Mammary epithelial cell (primary cell): Measurements from ENCODE around the gene WFIKKN2.

ENCODE experiments used
- EZH2 ChIP-seq: IDR thresholded peaks from 2 replicates; pipeline ENCODE4 v1.6.1; 2012; ENCODE audit warnings: low read length, inconsistent platforms, borderline replicate concordance
- TF ChIP-seq, protein P1 (sequence below), 2 donors: IDR thresholded peaks in 1 of 2; conservative IDR thresholded peaks in 1 of 2; 2 replicates each; pipeline ENCODE4 v1.5.1; 2011 to 2012; ENCODE audit warnings: inconsistent platforms in 2 of 2, low read length in 2 of 2, mild to moderate bottlenecking in 2 of 2, control low read depth in 1 of 2, low read depth in 1 of 2; ENCODE audit not compliant: insufficient read depth in 1 of 2; ENCODE audit errors: extremely low read depth in 1 of 2

- TF ChIP-seq, protein P1, sequence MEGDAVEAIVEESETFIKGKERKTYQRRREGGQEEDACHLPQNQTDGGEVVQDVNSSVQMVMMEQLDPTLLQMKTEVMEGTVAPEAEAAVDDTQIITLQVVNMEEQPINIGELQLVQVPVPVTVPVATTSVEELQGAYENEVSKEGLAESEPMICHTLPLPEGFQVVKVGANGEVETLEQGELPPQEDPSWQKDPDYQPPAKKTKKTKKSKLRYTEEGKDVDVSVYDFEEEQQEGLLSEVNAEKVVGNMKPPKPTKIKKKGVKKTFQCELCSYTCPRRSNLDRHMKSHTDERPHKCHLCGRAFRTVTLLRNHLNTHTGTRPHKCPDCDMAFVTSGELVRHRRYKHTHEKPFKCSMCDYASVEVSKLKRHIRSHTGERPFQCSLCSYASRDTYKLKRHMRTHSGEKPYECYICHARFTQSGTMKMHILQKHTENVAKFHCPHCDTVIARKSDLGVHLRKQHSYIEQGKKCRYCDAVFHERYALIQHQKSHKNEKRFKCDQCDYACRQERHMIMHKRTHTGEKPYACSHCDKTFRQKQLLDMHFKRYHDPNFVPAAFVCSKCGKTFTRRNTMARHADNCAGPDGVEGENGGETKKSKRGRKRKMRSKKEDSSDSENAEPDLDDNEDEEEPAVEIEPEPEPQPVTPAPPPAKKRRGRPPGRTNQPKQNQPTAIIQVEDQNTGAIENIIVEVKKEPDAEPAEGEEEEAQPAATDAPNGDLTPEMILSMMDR (conservative IDR thresholded peaks at IDR 0.05 in 1 of 2, IDR thresholded peaks at IDR 0.05 in 1 of 2; ENCODE audit: extremely low read depth in 1 of 2, insufficient read depth in 1 of 2, low read depth in 1 of 2, low read length in 2 of 2), result no peak
- TF ChIP-seq EZH2, result no peak
Measured at GRCh38 chr17:50844117-50844700, 8.8 kb downstream of the WFIKKN2 start.
